Endothelial cell (in vitro differentiated cells): Measurements from ENCODE around the gene TMEM109. TPM values are rescaled to one million over a fixed set of nuclear protein-coding genes. Genes with fewer than 3 reads are reported as not detected.

Source experiments
- DNase-seq: peaks from one replicate; pipeline ENCODE4 v3.0.0; 2021; ENCODE audit warnings: low spot score
- H3K27ac Mint-ChIP-seq: one replicate; pipeline ENCODE4 v1.8.0; 2021; ENCODE audit warnings: mixed read lengths, inconsistent platforms; ENCODE audit not compliant: unreplicated experiment
- H3K27me3 Mint-ChIP-seq: one replicate; pipeline ENCODE4 v1.8.0; 2021; ENCODE audit warnings: mild to moderate bottlenecking, moderate library complexity, mixed read lengths, inconsistent platforms; ENCODE audit not compliant: unreplicated experiment
- H3K36me3 Mint-ChIP-seq: one replicate; pipeline ENCODE4 v1.8.0; 2021; ENCODE audit warnings: mild to moderate bottlenecking, low read depth, mixed read lengths, inconsistent platforms; ENCODE audit not compliant: unreplicated experiment
- H3K4me1 Mint-ChIP-seq: one replicate; pipeline ENCODE4 v1.8.0; 2021; ENCODE audit warnings: mild to moderate bottlenecking, mixed read lengths, inconsistent platforms; ENCODE audit not compliant: unreplicated experiment
- H3K4me3 Mint-ChIP-seq: one replicate; pipeline ENCODE4 v1.8.0; 2021; ENCODE audit warnings: mild to moderate bottlenecking, mixed read lengths, inconsistent platforms; ENCODE audit not compliant: unreplicated experiment
- H3K9me3 Mint-ChIP-seq: one replicate; pipeline ENCODE4 v1.8.0; 2021; ENCODE audit warnings: mixed read lengths, inconsistent platforms; ENCODE audit not compliant: unreplicated experiment
- total RNA-seq: library from RNA; stranded (reverse); fragmentation: NEBNext Ultra II Directional; extraction: Animal tissue kit (Norgen Biotek cat#: 25700); gene quantifications from one replicate; pipeline ENCODE4 v1.2.1, GENCODE V29; 2021; ENCODE audit not compliant: unreplicated experiment
- TF ChIP-seq, protein P1 (sequence below): fragments of 200-600 bp; sonication (generic); IDR thresholded peaks from one replicate; pipeline ENCODE4 v1.5.0; 2021; ENCODE audit warnings: antibody characterized with exemption; ENCODE audit not compliant: unreplicated experiment

Gene TMEM109
- total RNA-seq, 1 donor from 2014 or later = 95.1 TPM

DNA sequence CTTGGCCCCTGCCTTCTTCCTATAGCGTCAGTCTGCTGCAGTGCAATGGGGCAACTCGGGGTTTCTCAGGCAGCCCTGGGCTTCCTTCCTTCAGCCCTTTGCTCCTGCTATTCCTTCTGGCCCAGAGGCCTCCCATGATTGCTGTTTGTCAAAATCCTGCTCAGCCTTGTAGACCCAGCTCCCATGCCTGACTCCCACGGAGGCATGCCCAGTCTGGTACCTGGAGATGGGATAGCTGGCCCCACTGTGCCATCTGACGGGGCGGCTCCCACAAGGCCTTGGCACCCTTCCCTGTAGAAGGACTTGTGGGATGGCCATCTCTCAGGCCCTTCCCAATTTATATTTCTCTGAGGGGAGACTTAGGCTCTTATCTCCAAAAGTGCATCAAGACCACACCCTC lies 56.9 kb downstream of the TMEM109 start:
- Mint-ChIP-seq H3K9me3 (no peaks in the 10 kb centered on the region), H3K36me3 (no peaks in the 10 kb centered on the region), H3K4me1 (no peaks in the 10 kb centered on the region), H3K27me3 (peaks cover 2% of the 10 kb centered on the region), H3K4me3 (no peak overlapping the region), H3K27ac (no peak overlapping the region)
- no peak for DNase-seq
- TF ChIP-seq, protein P1, sequence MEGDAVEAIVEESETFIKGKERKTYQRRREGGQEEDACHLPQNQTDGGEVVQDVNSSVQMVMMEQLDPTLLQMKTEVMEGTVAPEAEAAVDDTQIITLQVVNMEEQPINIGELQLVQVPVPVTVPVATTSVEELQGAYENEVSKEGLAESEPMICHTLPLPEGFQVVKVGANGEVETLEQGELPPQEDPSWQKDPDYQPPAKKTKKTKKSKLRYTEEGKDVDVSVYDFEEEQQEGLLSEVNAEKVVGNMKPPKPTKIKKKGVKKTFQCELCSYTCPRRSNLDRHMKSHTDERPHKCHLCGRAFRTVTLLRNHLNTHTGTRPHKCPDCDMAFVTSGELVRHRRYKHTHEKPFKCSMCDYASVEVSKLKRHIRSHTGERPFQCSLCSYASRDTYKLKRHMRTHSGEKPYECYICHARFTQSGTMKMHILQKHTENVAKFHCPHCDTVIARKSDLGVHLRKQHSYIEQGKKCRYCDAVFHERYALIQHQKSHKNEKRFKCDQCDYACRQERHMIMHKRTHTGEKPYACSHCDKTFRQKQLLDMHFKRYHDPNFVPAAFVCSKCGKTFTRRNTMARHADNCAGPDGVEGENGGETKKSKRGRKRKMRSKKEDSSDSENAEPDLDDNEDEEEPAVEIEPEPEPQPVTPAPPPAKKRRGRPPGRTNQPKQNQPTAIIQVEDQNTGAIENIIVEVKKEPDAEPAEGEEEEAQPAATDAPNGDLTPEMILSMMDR = no peak

DNA sequence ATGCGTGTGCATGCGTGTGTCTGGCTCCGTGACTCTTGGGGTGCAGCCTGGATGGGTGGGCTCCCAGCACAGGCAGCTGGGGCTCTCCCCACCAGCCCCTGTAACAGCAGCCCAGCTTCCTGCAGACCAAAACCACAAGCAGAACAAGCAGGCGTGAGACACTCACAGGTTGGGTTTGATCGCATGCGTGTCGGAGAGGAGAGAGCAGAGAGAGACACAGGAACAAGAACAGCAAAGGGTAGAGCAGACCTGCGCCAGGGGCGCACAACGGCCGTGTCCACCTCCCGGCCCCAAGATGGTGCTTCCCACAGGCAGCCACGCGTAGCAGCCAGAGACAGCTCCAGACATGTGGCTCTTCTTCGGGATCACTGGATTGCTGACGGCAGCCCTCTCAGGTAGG lies 57.6 kb downstream of the TMEM109 start, which contains the start of gene CD6:
CD6 (plus strand) TSS at position 161 of the 400 bp plus-strand sequence; CDS start at position 347, 186 bp downstream.
- H3K4me3 Mint-ChIP-seq = no peak within 1 kb of the TSS
- H3K36me3 Mint-ChIP-seq = no peaks in the 10 kb centered on the region
- H3K27ac Mint-ChIP-seq = no peak within 1 kb of the TSS
- H3K27me3 Mint-ChIP-seq = peaks cover 2% of the 10 kb centered on the region
- no peaks in the 10 kb centered on the region for H3K9me3 Mint-ChIP-seq
- no peak for DNase-seq
- TF ChIP-seq, protein P1 = no peak
- no peaks in the 10 kb centered on the region for H3K4me1 Mint-ChIP-seq

DNA sequence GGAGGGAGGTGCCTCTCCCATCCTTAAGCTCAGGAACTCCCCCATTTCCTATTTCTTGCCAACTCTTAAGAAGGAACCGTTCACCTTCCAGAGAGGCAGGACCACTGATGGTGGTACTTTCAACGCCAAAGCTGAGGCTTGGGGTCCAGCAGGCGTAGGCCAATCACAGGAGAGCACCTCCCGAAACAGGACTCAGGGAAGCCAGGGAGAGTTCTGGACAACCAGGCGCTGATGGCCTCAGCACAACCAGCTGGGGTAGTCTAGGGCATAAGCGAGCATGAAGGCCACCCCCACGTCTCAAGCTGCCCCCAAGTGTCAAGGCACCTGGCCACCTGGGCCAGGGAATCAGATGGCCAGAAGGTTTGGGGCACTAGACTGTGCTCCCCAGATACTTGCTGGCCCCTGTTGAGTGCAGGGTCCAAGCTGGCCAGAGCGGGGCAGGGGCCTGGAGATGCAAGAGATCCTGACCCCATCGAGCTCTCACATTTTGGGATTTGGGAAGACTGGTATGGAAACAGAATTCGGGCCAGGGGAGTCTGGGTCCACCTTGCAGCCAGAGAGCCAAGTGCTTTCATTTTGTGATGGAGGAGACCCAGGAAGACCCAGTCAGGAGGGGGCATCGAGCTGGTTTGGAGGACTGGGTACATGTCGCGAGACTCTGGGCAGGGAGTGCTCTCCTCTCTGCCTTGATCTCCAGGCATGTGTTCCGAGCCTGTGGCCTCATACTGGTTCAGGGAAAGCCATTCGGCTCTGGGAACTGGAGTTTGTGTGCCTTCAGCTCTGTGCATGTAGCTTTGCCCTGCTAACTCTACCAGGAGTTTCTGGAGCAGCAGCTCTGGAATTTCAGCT lies 58.4 kb downstream of the TMEM109 start:
- no peaks in the 10 kb centered on the region for H3K36me3 Mint-ChIP-seq
- TF ChIP-seq, protein P1 = no peak
- H3K27ac Mint-ChIP-seq = no peak overlapping the region

More for the DNA sequence above, 58.4 kb downstream of the TMEM109 start:
- no peak for DNase-seq
- Mint-ChIP-seq H3K27me3 (peaks cover 2% of the 10 kb centered on the region), H3K4me3 (no peak overlapping the region), H3K9me3 (no peaks in the 10 kb centered on the region), H3K4me1 (no peaks in the 10 kb centered on the region)

Other genes starting within 250 kb of the TMEM109 start
- not detected for gene MS4A8, start 214.5 kb upstream of the TMEM109 start, total RNA-seq
- gene MS4A18, start 189.4 kb upstream of the TMEM109 start, total RNA-seq = not detected
- not detected for gene MS4A15, start 157.3 kb upstream of the TMEM109 start, total RNA-seq
- not detected for gene MS4A10, start 128.8 kb upstream of the TMEM109 start, total RNA-seq
- gene CCDC86, start 72.0 kb upstream of the TMEM109 start, total RNA-seq = 15.5 TPM
- gene PTGDR2, start 58.2 kb upstream of the TMEM109 start, total RNA-seq = not detected
- not detected for gene ZP1, start 46.6 kb upstream of the TMEM109 start, total RNA-seq
- 163 TPM for gene PRPF19, start 7.6 kb upstream of the TMEM109 start, total RNA-seq
- gene TMEM132A, start 10.3 kb downstream of the TMEM109 start, total RNA-seq = 164 TPM
- 0.62 TPM for gene SLC15A3, start 38.0 kb downstream of the TMEM109 start, total RNA-seq
- gene CD6, start 57.5 kb downstream of the TMEM109 start, total RNA-seq = 0.33 TPM
- gene CD5, start 188.3 kb downstream of the TMEM109 start, total RNA-seq = not detected
- 23.9 TPM for gene VPS37C, start 247.3 kb downstream of the TMEM109 start, total RNA-seq